Measurements from ENCODE around the gene ELP6.

Gene ELP6

GRCh38 chr3:47533996-47534454, 20.5 kb upstream of the ELP6 start:
- no peak for ATAC-seq
- TF ChIP-seq ZFP30 (CRISPR knock-in tag; IDR thresholded peaks at IDR 0.05) = no peak
- TF ChIP-seq ZNF70 (CRISPR knock-in tag; IDR thresholded peaks at IDR 0.05) = no peak
- no peak for TF ChIP-seq OSR1 (CRISPR knock-in tag; IDR thresholded peaks at IDR 0.05)
- TF ChIP-seq RARB (CRISPR knock-in tag; IDR thresholded peaks at IDR 0.05) = no peak
- TF ChIP-seq ARNTL (CRISPR knock-in tag; IDR thresholded peaks at IDR 0.05; ENCODE audit: borderline replicate concordance, low read depth) = no peak
- no peak for TF ChIP-seq ESRRG (CRISPR knock-in tag; IDR thresholded peaks at IDR 0.05)
- no peak for TF ChIP-seq ZFP3 (CRISPR knock-in tag; IDR thresholded peaks at IDR 0.05)
- no peak for TF ChIP-seq TCF4 (CRISPR knock-in tag; IDR thresholded peaks at IDR 0.05; ENCODE audit: borderline replicate concordance)
- TF ChIP-seq CREB5 (CRISPR knock-in tag; IDR thresholded peaks at IDR 0.05; ENCODE audit: low read depth) = no peak
- no peak for TF ChIP-seq CSDC2 (CRISPR knock-in tag; IDR thresholded peaks at IDR 0.05)
- no peak for TF ChIP-seq POU6F1 (CRISPR knock-in tag; IDR thresholded peaks at IDR 0.05; ENCODE audit: borderline replicate concordance, low read depth)
- TF ChIP-seq GLIS3 (CRISPR knock-in tag; IDR thresholded peaks at IDR 0.05) = no peak
- TF ChIP-seq TOX (CRISPR knock-in tag; IDR thresholded peaks at IDR 0.05; ENCODE audit: borderline replicate concordance) = no peak
- no peak for TF ChIP-seq PPARA (CRISPR knock-in tag; IDR thresholded peaks at IDR 0.05; ENCODE audit: borderline replicate concordance)
- TF ChIP-seq, protein P1, sequence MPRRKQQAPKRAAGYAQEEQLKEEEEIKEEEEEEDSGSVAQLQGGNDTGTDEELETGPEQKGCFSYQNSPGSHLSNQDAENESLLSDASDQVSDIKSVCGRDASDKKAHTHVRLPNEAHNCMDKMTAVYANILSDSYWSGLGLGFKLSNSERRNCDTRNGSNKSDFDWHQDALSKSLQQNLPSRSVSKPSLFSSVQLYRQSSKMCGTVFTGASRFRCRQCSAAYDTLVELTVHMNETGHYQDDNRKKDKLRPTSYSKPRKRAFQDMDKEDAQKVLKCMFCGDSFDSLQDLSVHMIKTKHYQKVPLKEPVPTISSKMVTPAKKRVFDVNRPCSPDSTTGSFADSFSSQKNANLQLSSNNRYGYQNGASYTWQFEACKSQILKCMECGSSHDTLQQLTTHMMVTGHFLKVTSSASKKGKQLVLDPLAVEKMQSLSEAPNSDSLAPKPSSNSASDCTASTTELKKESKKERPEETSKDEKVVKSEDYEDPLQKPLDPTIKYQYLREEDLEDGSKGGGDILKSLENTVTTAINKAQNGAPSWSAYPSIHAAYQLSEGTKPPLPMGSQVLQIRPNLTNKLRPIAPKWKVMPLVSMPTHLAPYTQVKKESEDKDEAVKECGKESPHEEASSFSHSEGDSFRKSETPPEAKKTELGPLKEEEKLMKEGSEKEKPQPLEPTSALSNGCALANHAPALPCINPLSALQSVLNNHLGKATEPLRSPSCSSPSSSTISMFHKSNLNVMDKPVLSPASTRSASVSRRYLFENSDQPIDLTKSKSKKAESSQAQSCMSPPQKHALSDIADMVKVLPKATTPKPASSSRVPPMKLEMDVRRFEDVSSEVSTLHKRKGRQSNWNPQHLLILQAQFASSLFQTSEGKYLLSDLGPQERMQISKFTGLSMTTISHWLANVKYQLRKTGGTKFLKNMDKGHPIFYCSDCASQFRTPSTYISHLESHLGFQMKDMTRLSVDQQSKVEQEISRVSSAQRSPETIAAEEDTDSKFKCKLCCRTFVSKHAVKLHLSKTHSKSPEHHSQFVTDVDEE (CRISPR knock-in tag; IDR thresholded peaks at IDR 0.05) = no peak
- TF ChIP-seq ZNF565 (CRISPR knock-in tag; conservative IDR thresholded peaks at IDR 0.05; ENCODE audit: low read depth) = no peak
- no peak for TF ChIP-seq CSRNP3 (CRISPR knock-in tag; IDR thresholded peaks at IDR 0.05)
- TF ChIP-seq ISL1 (CRISPR knock-in tag; IDR thresholded peaks at IDR 0.05) = no peak
- no peak for TF ChIP-seq PATZ1 (CRISPR knock-in tag; IDR thresholded peaks at IDR 0.05; ENCODE audit: borderline replicate concordance)

GRCh38 chr3:47533481-47533880, 20.0 kb upstream of the ELP6 start:
- ATAC-seq = no peak
- TF ChIP-seq ZNF70 (CRISPR knock-in tag; IDR thresholded peaks at IDR 0.05) = no peak
- TF ChIP-seq, protein P1 (CRISPR knock-in tag; IDR thresholded peaks at IDR 0.05) = no peak
- TF ChIP-seq BACH2 (CRISPR knock-in tag; IDR thresholded peaks at IDR 0.05; ENCODE audit: borderline replicate concordance) = no peak
